Fibroblast of lung (primary cell): Measurements from ENCODE around the gene DGKZ.

Source experiments
- EZH2 ChIP-seq: IDR thresholded peaks from 2 replicates; pipeline ENCODE4 v1.5.1; 2012; ENCODE audit warnings: low read length, control low read depth, mild to moderate bottlenecking; ENCODE audit errors: missing control alignments
- TF ChIP-seq, protein P1 (sequence below), 2 donors: IDR thresholded peaks in 1 of 2; conservative IDR thresholded peaks in 1 of 2; 1 replicate in 1 of 2; 2 replicates in 1 of 2; pipeline ENCODE4 v1.5.1; 2011 to 2012; ENCODE audit warnings: low read length in 2 of 2, control low read depth in 1 of 2, inconsistent platforms in 1 of 2, low read depth in 1 of 2, mild to moderate bottlenecking in 1 of 2

- TF ChIP-seq, protein P1, sequence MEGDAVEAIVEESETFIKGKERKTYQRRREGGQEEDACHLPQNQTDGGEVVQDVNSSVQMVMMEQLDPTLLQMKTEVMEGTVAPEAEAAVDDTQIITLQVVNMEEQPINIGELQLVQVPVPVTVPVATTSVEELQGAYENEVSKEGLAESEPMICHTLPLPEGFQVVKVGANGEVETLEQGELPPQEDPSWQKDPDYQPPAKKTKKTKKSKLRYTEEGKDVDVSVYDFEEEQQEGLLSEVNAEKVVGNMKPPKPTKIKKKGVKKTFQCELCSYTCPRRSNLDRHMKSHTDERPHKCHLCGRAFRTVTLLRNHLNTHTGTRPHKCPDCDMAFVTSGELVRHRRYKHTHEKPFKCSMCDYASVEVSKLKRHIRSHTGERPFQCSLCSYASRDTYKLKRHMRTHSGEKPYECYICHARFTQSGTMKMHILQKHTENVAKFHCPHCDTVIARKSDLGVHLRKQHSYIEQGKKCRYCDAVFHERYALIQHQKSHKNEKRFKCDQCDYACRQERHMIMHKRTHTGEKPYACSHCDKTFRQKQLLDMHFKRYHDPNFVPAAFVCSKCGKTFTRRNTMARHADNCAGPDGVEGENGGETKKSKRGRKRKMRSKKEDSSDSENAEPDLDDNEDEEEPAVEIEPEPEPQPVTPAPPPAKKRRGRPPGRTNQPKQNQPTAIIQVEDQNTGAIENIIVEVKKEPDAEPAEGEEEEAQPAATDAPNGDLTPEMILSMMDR (conservative IDR thresholded peaks at IDR 0.05 in 1 of 2, IDR thresholded peaks at IDR 0.05 in 1 of 2; ENCODE audit: low read depth in 1 of 2, low read length in 2 of 2), result no peak
- no peak for TF ChIP-seq EZH2
These were observed 39.4 kb downstream of the DGKZ start for GRCh38 chr11:46386674-46387073.
